ENCODE measurements around the gene FARS2. TPM values are rescaled to one million over a fixed set of nuclear protein-coding genes. Genes with fewer than 3 reads are reported as not detected.

Gene FARS2
- total and polyA plus RNA-seq, 2 experiments from 2014 or later = 9.9 to 15.4 TPM

DNA sequence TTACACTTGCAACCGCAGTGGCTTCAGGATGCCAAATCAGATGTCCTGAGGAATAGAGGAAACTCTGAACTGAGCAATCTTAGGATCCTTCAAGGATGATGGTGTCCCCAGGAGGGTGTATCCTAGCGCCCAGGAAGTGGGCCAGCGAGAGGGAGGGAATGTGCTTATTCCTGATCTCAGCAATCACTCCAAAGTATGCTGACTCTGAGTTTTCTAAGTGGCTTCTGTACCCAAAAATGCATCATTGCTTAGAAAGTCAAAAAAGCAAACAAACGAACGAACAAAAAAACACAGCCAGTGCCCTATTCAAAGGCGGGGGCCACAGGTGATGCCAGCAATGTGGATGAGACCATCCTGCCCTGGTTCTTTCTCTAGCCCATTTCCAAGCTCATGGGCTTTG is 514.8 kb downstream of the FARS2 start:
- no peaks in the 10 kb centered on the region for H3K4me1 ChIP-seq (ENCODE audit: insufficient read depth)
- no peaks in the 10 kb centered on the region for H3K79me2 ChIP-seq
- no peaks in the 10 kb centered on the region for H4K20me1 ChIP-seq (ENCODE audit: insufficient read depth, poor library complexity, severe bottlenecking)
- no peaks in the 10 kb centered on the region for H3K9me3 ChIP-seq (ENCODE audit: low read depth)
- H3K36me3 ChIP-seq (replicated peaks; ENCODE audit: insufficient read depth, low read depth) = no peaks in the 10 kb centered on the region
- H3K27ac ChIP-seq = no peak overlapping the region
- TF ChIP-seq EZH2phosphoT487 (IDR thresholded peaks at IDR 0.05; ENCODE audit: low read depth, severe bottlenecking, unreplicated experiment) (no peak), EZH2 (IDR thresholded peaks at IDR 0.05; ENCODE audit: borderline replicate concordance) (no peak)
- TF ChIP-seq, protein P1, sequence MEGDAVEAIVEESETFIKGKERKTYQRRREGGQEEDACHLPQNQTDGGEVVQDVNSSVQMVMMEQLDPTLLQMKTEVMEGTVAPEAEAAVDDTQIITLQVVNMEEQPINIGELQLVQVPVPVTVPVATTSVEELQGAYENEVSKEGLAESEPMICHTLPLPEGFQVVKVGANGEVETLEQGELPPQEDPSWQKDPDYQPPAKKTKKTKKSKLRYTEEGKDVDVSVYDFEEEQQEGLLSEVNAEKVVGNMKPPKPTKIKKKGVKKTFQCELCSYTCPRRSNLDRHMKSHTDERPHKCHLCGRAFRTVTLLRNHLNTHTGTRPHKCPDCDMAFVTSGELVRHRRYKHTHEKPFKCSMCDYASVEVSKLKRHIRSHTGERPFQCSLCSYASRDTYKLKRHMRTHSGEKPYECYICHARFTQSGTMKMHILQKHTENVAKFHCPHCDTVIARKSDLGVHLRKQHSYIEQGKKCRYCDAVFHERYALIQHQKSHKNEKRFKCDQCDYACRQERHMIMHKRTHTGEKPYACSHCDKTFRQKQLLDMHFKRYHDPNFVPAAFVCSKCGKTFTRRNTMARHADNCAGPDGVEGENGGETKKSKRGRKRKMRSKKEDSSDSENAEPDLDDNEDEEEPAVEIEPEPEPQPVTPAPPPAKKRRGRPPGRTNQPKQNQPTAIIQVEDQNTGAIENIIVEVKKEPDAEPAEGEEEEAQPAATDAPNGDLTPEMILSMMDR (IDR thresholded peaks at IDR 0.05; ENCODE audit: poor library complexity) = no peak
- H3K4me3 ChIP-seq = no peak overlapping the region
- H3K9me2 ChIP-seq (replicated peaks; ENCODE audit: insufficient read depth) = no peaks in the 10 kb centered on the region
- no peak overlapping the region for H3K4me2 ChIP-seq
- no peak for DNase-seq (ENCODE audit: low spot score)
- 97% methylated on average over 6 of the region's 6 CpGs for WGBS (ENCODE audit: low lambda C conversion rate, missing lambda C conversion rate)
- H2AFZ ChIP-seq = no peak overlapping the region
- no peaks in the 10 kb centered on the region for H3K27me3 ChIP-seq

DNA sequence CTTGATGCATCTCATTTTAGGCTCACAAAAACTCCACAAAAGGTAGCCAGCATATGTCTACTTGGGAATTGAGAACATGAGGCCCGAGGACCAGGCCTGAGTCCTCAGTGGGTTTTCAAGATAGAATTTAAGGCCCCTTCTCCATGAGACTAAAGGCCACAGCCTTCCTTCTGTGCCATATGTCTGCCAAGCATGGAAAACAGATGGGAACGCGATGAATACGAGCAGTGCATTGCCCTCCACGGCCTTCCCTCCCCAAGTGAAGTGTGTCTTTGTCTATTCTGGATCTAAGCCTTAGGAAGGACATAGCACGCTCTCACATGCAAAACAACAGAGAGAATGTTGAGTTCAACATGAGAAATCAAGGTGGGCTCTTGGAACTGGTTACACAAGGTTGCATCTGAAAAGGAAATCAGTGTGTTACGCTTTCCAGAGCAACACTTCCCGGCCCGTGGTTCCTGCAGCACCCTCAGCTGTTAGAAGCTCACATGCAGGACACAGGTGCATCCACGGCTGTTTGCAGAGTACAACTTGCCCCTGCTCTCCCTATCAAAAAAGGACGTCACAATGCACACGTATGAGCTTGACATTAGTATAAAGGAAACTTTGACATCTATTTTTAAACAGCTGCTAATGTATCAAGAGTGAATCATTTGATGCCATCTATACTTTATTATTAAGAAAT is 515.5 kb downstream of the FARS2 start:
- H3K36me3 ChIP-seq (replicated peaks; ENCODE audit: insufficient read depth, low read depth) = no peaks in the 10 kb centered on the region
- H3K27ac ChIP-seq = no peak overlapping the region
- no peaks in the 10 kb centered on the region for H4K20me1 ChIP-seq (ENCODE audit: insufficient read depth, poor library complexity, severe bottlenecking)
- no peak overlapping the region for H3K4me3 ChIP-seq
- no peak overlapping the region for H3K4me2 ChIP-seq
- no peaks in the 10 kb centered on the region for H3K9me3 ChIP-seq (ENCODE audit: low read depth)
- 86% methylated on average over 12 of the region's 12 CpGs for WGBS (ENCODE audit: low lambda C conversion rate, missing lambda C conversion rate)
- no peak overlapping the region for H2AFZ ChIP-seq
- DNase-seq (ENCODE audit: low spot score) = no peak
- no peaks in the 10 kb centered on the region for H3K79me2 ChIP-seq
- no peaks in the 10 kb centered on the region for H3K9me2 ChIP-seq (replicated peaks; ENCODE audit: insufficient read depth)
- H3K4me1 ChIP-seq (ENCODE audit: insufficient read depth) = no peaks in the 10 kb centered on the region
- no peaks in the 10 kb centered on the region for H3K27me3 ChIP-seq
- TF ChIP-seq EZH2phosphoT487 (IDR thresholded peaks at IDR 0.05; ENCODE audit: low read depth, severe bottlenecking, unreplicated experiment) (no peak), EZH2 (IDR thresholded peaks at IDR 0.05; ENCODE audit: borderline replicate concordance) (no peak)
- TF ChIP-seq, protein P1 (IDR thresholded peaks at IDR 0.05; ENCODE audit: poor library complexity) = no peak

DNA sequence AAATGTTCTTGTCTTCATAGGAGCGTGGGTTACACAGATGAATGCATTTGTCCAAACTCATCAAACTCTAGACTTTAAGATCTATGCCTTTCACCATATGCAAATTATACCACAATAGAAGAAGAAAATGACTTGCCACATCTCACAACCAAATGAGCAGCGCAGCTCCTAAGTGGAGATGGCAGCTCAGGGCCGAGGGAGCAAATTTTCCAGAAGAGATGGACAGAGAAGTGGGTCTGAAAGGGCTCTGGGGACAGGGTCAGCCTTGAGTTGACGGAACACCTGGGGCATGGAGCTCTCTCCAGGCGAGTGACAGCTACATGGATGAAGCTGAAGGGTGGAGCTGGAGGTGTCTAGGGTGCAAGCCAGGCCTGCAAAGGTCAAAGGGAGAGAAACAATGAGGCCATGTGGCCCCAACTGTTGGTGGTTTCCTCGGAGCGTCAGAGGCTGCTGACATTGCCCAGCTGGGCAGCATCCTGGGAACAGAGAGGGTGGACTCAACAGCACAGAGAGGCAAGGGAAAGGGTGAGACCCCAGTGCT is 517.1 kb downstream of the FARS2 start:
- Histone ChIP-seq H4K20me1 (ENCODE audit: insufficient read depth, poor library complexity, severe bottlenecking) (no peaks in the 10 kb centered on the region), H3K4me1 (ENCODE audit: insufficient read depth) (no peaks in the 10 kb centered on the region), H3K36me3 (replicated peaks; ENCODE audit: insufficient read depth, low read depth) (no peaks in the 10 kb centered on the region), H3K4me2 (no peak overlapping the region), H3K27ac (no peak overlapping the region), H3K9me3 (ENCODE audit: low read depth) (no peaks in the 10 kb centered on the region), H3K79me2 (no peaks in the 10 kb centered on the region), H3K9me2 (replicated peaks; ENCODE audit: insufficient read depth) (no peaks in the 10 kb centered on the region), H3K4me3 (no peak overlapping the region), H2AFZ (no peak overlapping the region), H3K27me3 (no peaks in the 10 kb centered on the region)
- WGBS (ENCODE audit: low lambda C conversion rate, missing lambda C conversion rate) = 82% methylated on average over 7 of the region's 7 CpGs
- DNase-seq (ENCODE audit: low spot score) = no peak
- TF ChIP-seq EZH2phosphoT487 (IDR thresholded peaks at IDR 0.05; ENCODE audit: low read depth, severe bottlenecking, unreplicated experiment) = no peak
- TF ChIP-seq EZH2 (IDR thresholded peaks at IDR 0.05; ENCODE audit: borderline replicate concordance) = no peak
- TF ChIP-seq, protein P1 (IDR thresholded peaks at IDR 0.05; ENCODE audit: poor library complexity) = no peak

All from hepatocyte (in vitro differentiated cells).